ENCODE results near the gene ZEB2.
A peak's percentile ranks its signal among the peaks of the same experiment; 100 is the strongest.

Gene ZEB2

DNA sequence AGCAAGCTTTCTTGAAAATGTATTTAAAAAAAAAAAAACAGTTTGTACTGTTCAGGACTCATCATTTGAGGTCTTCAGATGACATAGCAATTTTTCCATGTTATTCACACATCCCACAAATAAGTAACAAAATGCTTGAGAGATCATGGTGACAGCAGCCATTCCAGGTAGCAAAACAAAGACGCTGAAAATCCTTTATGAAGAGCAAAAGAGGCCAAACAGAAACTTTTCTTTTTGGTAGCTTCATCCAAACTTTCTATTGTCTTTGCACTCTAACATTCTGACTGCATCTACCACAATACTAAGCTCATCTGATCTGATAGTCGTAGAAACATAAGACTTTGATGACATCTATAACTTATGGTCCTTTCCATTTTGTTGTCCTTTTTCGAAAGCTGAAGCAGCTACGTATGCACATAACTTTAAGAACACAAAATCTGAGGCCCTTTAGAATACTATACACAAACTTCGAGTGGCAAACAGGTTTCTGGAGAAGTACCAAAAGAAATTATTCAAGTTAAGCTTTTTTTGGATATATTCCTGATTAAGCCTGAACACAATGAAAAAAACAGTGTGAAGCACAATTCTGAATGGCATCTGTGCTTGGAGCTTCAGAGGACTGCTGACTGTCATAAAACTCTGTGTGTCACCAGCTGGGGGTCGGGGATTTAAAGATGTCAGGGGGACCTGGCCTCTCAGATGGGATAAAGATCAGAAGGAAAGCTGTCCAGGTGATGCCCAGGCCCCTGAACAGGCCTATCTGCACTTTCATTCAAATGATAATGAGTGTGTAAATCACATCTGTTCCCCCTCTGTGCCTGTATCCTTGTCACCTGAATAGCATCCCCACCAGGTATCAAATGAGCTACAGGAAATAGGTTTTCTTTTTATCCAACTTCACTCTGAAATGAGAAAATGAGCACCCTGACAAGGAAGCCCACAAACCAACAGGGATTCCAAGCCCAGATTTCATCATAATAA lies 75.8 kb downstream of the ZEB2 start:
- H3K4me3 ChIP-seq (ENCODE audit: low read depth, low read length, poor library complexity, severe bottlenecking) = no peak overlapping the region

GRCh38 chr2:144441711-144442141 lies 78.2 kb downstream of the ZEB2 start:
- H3K79me2 ChIP-seq (ENCODE audit: insufficient read depth, low read length) = peaks cover 15% of the 10 kb centered on the region
- no peaks in the 10 kb centered on the region for H3K27me3 ChIP-seq (ENCODE audit: insufficient read depth, low read length)
- no peaks in the 10 kb centered on the region for H3F3A ChIP-seq (ENCODE audit: insufficient read depth, low read length)
- H3K9me2 ChIP-seq (ENCODE audit: low read depth, low read length) = no peaks in the 10 kb centered on the region
- H3K9me3 ChIP-seq (ENCODE audit: low read length) = no peaks in the 10 kb centered on the region
- H3K27ac ChIP-seq (ENCODE audit: low read depth, low read length, poor library complexity, severe bottlenecking) = peak overlapping the region; percentile 41
- H3K4me2 ChIP-seq (ENCODE audit: low read length) = peak overlapping the region; percentile 4; the same call in 1 of the 2 replicates
- no peak overlapping the region for H3K4me3 ChIP-seq (ENCODE audit: low read depth, low read length, poor library complexity, severe bottlenecking)
- TF ChIP-seq CTCF (IDR thresholded peaks at IDR 0.05; ENCODE audit: low read length) = no peak
- no peak for TF ChIP-seq EZH2 (IDR thresholded peaks at IDR 0.05; ENCODE audit: borderline replicate concordance, low read length)
- H3K4me1 ChIP-seq (ENCODE audit: insufficient read depth, low read length, severe bottlenecking) = peaks cover 78% of the 10 kb centered on the region
- no peaks in the 10 kb centered on the region for H3K36me3 ChIP-seq (ENCODE audit: insufficient read depth, low read length)
- H4K20me1 ChIP-seq (ENCODE audit: insufficient read depth, low read length) = no peaks in the 10 kb centered on the region
- no peak overlapping the region; the same call in 1 of the 2 replicates for H3K9ac ChIP-seq (ENCODE audit: low read length)
- no peak overlapping the region for H2AFZ ChIP-seq (ENCODE audit: low read length)

More for the DNA sequence above, 75.8 kb downstream of the ZEB2 start:
- peaks cover 82% of the 10 kb centered on the region for H3K4me1 ChIP-seq (ENCODE audit: insufficient read depth, low read length, severe bottlenecking)
- no peak overlapping the region for H2AFZ ChIP-seq (ENCODE audit: low read length)
- peak overlapping the region; percentile 65 for H3K27ac ChIP-seq (ENCODE audit: low read depth, low read length, poor library complexity, severe bottlenecking)
- H4K20me1 ChIP-seq (ENCODE audit: insufficient read depth, low read length) = no peaks in the 10 kb centered on the region
- H3K9me3 ChIP-seq (ENCODE audit: low read length) = no peaks in the 10 kb centered on the region
- H3K4me2 ChIP-seq (ENCODE audit: low read length) = 0 out of 2 replicates have a peak overlapping the region, but pooled peaks have one; percentile 11
- H3K79me2 ChIP-seq (ENCODE audit: insufficient read depth, low read length) = peaks cover 14% of the 10 kb centered on the region
- H3K36me3 ChIP-seq (ENCODE audit: insufficient read depth, low read length) = no peaks in the 10 kb centered on the region
- H3K9me2 ChIP-seq (ENCODE audit: low read depth, low read length) = no peaks in the 10 kb centered on the region
- no peak for TF ChIP-seq CTCF (IDR thresholded peaks at IDR 0.05; ENCODE audit: low read length)
- H3F3A ChIP-seq (ENCODE audit: insufficient read depth, low read length) = no peaks in the 10 kb centered on the region; the same call in 1 of the 2 replicates
- H3K27me3 ChIP-seq (ENCODE audit: insufficient read depth, low read length) = no peaks in the 10 kb centered on the region
- H3K9ac ChIP-seq (ENCODE audit: low read length) = 0 out of 2 replicates have a peak overlapping the region, but pooled peaks have one; percentile 4

- peaks cover 76% of the 10 kb centered on the region for H3K4me1 ChIP-seq (ENCODE audit: insufficient read depth, low read length, severe bottlenecking)
- H3F3A ChIP-seq (ENCODE audit: insufficient read depth, low read length) = no peaks in the 10 kb centered on the region
- no peak overlapping the region for H2AFZ ChIP-seq (ENCODE audit: low read length)
- peak overlapping the region; percentile 44 for H3K4me2 ChIP-seq (ENCODE audit: low read length)
- peak overlapping the region; percentile 58 for H3K9ac ChIP-seq (ENCODE audit: low read length)
- peaks cover 2% of the 10 kb centered on the region for H3K36me3 ChIP-seq (ENCODE audit: insufficient read depth, low read length)
- H3K27me3 ChIP-seq (ENCODE audit: insufficient read depth, low read length) = no peaks in the 10 kb centered on the region
- H3K9me3 ChIP-seq (ENCODE audit: low read length) = no peaks in the 10 kb centered on the region
- H3K27ac ChIP-seq (ENCODE audit: low read depth, low read length, poor library complexity, severe bottlenecking) = peak overlapping the region; percentile 83
- peaks cover 17% of the 10 kb centered on the region for H3K79me2 ChIP-seq (ENCODE audit: insufficient read depth, low read length)
- TF ChIP-seq EZH2 (IDR thresholded peaks at IDR 0.05; ENCODE audit: borderline replicate concordance, low read length) = no peak
- TF ChIP-seq CTCF (IDR thresholded peaks at IDR 0.05; ENCODE audit: low read length) = no peak
- no peaks in the 10 kb centered on the region for H4K20me1 ChIP-seq (ENCODE audit: insufficient read depth, low read length)
- H3K9me2 ChIP-seq (ENCODE audit: low read depth, low read length) = no peaks in the 10 kb centered on the region
- peak overlapping the region; percentile 12 for H3K4me3 ChIP-seq (ENCODE audit: low read depth, low read length, poor library complexity, severe bottlenecking)
These were observed 79.9 kb downstream of the ZEB2 start for GRCh38 chr2:144439993-144440392.
